T-helper 2 cell (primary cell): Measurements from ENCODE around the gene PTPRO.
A peak's percentile ranks its signal among the peaks of the same experiment; 100 is the strongest.

Source experiments
- DNase-seq, 5 experiments: peaks; one replicate each; pipeline versions ENCODE4 v3.0.0 to v3.0.0-alpha.2; 2012 to 2022

PTPRO gene

DNA sequence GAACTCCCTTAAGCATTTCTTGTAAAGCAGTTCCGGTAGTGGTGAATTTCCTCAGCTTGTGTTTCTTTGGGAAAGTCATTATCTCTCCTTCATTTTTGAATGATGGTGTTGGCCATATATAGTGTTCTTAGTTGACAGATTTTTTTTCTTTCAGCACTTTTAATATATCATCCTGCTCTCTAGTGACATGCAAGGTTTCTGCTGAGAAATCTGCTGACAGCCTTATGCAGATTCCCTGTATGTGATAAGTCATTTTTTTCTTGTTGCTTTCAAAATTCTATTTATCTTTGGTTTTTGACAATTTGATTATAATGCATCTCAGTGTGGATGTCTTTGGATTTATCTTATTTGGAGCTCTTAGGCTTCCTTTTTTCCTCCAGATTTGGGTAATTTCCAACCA lies 135.7 kb downstream of the PTPRO start:
- DNase-seq, result no peak

DNA sequence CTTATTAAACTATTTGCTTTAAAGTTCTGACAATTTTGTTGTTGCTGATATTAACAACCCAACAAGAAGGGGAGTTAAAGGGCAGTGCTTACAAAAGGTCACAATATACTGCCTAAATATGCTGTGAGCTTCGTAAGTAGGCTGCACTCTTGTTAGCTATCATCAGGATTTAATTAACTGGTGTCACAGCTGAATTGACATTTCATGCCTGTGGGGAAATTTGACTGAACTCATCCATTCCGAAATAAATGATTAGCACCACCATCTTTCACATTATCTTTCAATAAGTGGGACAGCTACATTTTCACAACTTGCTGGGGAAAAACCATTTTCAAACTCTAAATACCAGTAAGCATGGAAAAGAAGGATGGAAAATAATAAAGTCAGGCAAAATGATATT lies 146.6 kb downstream of the PTPRO start:
- DNase-seq, result no peak

GRCh38 chr12:15469356-15469755 lies 147.0 kb downstream of the PTPRO start:
- DNase-seq, result no peak

GRCh38 chr12:15472036-15472435 lies 149.7 kb downstream of the PTPRO start:
- DNase-seq, result no peak

GRCh38 chr12:15474766-15475165 lies 152.5 kb downstream of the PTPRO start:
- no peak for DNase-seq

DNA sequence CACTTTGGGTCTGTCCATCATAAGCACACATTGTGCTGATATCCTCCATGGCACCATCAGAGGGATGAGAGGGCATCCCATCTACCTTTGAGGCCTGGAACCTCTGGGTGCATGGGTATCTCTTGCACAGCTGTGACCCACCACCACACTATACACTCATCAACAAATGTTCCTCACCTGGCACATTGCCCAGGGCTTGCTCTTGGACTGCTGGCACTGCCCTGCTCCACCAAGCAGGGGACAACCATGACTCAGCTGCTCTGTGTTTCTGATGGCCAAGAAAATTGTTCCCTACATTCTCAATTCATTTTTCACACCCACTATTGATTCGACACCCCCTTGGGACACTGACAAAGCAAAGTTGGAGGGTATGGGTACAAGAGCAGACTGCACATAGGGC lies 155.5 kb downstream of the PTPRO start:
- DNase-seq, result no peak

DNA sequence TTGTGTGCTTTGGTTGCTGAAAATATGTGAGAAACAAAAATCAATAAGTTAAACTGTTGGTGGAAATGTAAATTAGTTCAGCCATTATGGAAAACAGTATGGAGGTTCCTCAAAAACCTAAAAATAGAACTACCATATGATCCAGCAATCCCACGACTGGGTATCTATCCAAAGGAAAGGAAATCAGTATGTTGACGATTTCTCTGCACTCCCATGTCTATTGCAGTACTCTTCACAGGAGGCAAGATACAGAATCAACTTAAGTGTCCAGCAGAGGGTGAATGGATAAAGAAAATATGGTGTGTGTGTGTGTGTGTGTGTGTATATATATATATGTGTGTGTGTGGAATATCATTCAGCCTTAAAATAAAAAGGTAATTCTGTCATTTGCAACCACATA lies 159.5 kb downstream of the PTPRO start:
- no peak for DNase-seq

GRCh38 chr12:15485466-15485865 lies 163.2 kb downstream of the PTPRO start:
- DNase-seq, result no peak

DNA sequence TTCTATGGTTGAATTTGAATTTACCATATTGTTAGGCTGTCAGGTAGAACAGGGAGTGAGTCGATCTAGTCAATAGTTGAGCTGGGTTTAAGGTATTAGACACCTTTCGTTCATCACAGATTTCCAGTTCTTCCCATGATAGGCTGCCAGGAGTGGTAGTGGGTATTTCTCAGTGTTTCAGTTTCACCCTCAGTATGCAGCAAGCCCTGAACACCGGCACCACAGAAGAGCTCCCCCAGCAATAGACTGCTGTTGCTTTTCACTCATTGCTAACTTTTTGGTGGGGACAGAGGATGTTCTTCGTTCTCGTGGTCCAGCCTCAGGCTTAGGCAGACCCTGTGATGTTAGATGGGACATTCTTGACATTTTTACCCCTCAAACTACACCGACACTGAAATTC lies 164.6 kb downstream of the PTPRO start:
- no peak for DNase-seq

DNA sequence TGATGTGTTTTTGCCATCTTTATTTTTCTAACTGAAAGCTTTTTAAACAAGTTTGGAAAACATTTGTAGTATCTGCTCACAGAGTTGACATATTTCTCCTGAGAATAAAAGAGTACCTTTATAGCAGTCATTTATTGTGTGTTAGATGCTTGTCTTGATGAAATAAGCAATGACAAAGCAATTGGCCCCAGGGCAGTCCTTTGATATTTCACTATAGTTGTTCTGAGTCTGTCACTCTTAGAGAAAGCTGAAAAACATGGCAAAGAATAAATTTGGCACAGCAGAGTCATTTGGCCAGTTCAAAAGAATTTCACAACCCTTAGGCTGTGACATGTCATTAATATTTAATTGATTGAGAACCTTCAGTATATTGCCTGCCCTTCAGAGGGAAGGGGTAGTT lies 166.2 kb downstream of the PTPRO start:
- no peak for DNase-seq

GRCh38 chr12:15494329-15495046 lies 172.2 kb downstream of the PTPRO start:
- DNase-seq, result no peak

DNA sequence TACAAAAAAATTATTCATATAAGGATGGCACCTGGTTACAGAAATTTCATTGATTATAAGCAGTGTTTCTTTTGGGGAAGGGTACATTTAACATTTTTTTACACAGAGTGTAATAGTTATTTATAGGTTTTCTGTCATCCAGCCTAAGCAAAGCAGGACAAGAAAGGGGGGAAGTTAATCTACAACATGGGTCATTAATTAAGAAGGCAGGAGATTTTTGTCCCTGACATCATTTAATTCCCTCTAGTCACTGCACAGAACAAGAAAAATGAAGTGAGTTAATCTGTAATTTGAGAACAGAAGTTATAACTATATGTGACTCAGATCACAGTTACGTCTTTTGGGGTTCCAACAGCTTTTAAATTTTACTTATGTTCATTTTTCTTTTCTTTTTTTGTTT lies 173.4 kb downstream of the PTPRO start:
- no peak for DNase-seq

GRCh38 chr12:15496738-15497137 lies 174.4 kb downstream of the PTPRO start:
- DNase-seq, result no peak

GRCh38 chr12:15497671-15498292 lies 175.5 kb downstream of the PTPRO start:
- no peak for DNase-seq

DNA sequence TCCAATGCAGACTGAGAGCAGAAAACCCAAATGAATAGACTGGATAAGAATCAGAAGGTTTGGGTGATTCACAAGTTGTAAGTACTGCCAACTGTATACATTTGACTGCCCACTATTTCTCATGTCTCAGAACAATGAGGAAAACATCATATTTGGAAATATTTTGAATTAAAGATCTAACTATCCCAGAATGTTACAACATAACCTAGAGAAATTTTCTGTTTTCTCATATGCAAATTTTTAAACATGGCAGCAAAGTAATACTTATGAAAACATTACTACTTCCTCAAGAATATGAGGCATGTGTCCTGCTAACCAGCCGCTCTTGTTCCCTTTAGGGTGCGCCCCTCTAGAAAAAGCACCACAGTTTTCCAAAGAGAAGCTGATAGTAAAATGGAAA lies 179.9 kb downstream of the PTPRO start:
- no peak for DNase-seq

DNA sequence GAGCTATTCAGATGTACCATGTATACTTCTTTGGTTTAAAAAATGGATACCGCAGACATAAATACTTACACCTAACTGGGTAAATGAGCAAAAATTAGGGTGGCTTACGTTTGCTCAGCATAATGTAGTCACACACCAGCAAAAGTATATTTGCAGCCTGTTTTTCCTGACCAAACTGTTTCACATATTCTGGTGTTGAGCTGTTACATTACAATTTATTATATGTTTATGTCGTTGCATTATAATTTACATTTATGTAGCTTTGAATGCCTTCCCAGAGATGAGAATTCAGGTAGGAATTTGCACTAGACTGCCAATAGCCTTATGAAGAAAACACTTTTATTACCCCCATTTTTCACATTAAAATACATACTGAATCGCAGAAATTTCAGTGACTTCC lies 183.3 kb downstream of the PTPRO start:
- no peak for DNase-seq

DNA sequence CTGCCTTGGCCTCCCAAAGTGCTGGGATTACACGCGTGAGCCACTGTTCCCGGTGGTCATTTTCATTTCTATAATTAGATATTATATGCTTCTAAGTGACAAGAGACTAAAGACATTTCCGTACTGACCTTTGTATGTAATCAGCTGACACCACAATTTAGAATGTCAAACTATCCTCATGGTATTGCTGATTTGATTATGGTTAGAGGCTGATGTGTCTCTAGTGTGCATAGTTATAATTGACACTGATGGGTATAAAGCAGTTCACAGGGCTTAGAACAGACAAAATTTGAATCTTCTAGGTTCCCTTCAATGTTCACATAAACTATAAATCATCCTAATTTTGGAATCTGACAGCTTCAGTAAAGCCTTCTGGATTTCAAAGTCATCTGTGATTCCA lies 192.7 kb downstream of the PTPRO start:
- no peak for DNase-seq

DNA sequence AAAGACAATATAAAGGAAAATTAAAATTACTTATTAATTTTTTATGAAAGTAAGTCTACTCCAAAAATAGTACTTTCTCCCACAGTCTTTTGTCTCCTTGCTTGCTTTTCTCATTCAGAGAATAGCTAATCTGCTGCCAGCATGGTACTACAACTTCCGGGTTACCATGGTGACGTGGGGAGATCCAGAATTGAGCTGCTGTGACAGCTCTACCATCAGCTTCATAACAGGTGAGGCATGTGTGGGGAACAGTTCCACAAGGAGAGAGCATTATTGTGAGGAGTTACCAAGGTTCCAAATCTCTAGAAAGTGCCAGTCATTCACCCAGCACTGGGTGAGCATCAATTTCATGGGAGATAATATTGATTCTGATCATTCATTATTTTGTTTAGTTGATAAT lies 197.8 kb downstream of the PTPRO start:
- no peak for DNase-seq

DNA sequence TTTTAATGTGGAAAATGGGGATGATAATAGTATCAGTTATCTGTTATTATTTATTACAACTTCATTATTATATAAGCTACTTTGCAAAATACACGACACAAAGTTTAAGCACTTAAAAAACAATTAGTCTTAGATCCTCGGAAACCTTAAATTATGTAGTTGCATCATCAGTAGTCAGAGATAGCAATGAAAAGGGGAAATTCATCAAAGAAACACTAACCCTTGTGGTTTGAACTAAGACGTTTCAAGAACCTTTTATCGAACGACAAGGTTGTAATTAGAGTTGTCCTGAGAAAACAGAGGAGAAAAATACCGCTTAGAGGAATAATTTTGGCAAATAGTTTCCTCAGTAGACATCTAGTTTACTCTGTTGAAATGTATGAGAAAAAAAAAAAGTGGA lies 198.5 kb downstream of the PTPRO start:
- DNase-seq, result no peak

DNA sequence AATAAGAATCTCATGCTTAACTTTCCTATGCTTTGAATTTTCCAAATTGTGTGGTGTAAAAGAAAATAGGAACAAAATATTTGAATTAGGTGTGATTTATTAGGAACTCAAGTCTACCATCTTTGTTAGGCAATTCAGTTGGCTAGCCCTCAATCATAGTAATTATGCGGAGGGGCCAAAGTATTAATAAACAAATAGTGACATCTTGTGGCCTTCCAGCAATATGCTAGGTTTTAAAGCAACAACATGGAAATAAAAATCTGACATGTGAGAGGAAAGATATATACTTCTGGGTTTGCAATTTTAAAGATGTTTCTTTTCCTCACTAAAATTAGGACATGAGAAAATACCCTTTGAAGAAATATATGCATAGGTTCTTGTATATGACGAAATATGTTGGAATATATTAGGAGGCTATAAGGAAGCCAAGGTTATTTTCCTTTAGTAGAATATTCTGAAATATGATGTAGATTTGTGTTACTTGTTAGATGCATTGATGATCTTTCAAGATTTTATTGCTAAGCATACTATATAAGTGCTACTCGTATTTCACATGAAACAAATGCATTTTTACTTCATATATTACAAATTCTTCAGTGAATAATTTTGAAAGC lies 200.4 kb downstream of the PTPRO start:
- peak in 1 of 5 experiments; percentile 31 for DNase-seq

GRCh38 chr12:15525441-15525840 lies 203.1 kb downstream of the PTPRO start:
- no peak for DNase-seq

DNA sequence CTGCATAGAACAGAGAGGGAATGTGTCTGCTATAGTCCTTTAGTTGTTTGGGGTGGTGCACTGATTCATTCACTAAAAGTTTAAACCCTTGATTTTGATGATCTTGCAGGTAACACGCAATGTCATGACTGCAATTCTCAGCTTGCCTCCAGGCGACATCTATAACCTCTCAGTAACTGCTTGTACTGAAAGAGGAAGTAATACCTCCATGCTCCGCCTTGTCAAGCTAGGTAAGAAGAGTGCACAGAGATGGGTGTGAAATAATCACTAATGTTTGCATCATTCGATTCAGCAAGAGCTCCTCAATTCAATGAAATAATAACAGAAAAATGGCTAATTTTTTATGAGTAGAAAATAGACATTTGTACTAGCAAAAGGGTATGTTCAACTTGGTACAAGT lies 203.7 kb downstream of the PTPRO start:
- peak in 1 of 5 experiments; percentile 21 for DNase-seq

DNA sequence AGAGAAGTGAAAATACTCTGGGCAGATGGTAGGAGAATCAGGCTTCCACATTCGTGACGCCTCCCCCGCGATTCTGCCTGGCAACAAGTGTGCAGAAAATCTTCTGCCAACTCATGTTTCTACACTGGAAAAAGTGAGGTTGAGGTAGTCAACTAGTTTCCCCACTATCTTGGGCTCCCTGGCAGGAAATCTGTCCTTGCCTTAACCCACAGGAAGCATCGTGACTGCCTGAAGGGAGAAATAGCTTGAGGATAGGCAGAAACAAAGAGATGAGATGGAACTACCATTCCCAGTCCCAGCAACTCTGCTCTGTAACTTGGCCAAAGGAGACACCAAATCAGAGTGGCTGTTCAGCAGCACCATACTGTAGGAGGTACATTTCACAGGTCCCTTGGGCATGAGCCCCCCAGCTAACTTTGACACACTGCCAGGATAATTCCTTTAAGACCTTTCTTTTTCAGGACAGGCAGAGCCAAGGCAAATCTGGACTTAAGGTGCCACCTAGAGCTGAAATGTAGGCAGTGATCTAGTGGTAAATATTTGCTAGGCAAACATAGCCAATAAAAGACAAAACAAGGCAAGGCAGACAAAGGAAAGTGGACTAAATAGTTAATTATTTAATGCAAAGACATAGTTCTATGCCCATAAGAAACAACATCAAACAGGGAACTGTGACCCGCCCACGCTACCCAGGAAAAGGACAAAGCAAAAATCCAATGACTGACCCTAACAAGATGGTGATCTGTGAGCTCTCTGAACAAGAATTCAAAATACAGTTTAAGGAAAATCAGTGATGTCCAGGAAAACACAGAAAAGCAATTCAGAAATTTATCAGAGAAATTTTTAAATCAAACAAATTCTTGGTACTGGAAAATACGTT lies 205.1 kb downstream of the PTPRO start:
- DNase-seq, result no peak
